C4-2B (cell line): Measurements from ENCODE around the gene HEATR5B.
"Not testable (repeated sequence)": the region's sequence is repeated elsewhere in the genome, so short reads cannot be mapped to it uniquely, and the experiment has no call there.

Experiments
- ZFX ChIP-seq: fragments of 450-650 bp; IDR thresholded peaks from 2 replicates; pipeline ENCODE4 v1.6.1; 2017
- TF ChIP-seq, protein P1 (sequence below): fragments of 450-650 bp; conservative IDR thresholded peaks from 2 replicates; pipeline ENCODE4 v1.5.1; 2017; ENCODE audit warnings: mild to moderate bottlenecking

DNA sequence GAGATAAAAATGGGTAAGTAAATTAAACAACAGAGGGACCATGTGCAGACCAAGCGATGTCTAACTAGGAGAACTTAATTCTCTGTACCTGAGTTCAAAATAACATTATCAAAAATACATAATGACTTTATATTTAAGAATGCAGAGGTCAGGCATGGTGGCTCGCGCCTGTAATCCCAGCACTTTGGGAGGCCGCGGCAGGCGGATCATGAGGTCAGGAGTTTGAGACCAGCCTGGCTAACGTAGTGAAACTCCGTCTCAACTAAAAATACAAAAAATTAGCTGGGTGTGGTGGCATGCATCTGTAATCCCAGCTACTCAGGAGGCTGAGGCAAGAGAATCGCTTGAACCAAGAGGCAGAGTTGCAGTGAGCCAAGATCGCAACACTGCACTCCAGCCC lies 138.9 kb downstream of the HEATR5B start:
- TF ChIP-seq, protein P1, sequence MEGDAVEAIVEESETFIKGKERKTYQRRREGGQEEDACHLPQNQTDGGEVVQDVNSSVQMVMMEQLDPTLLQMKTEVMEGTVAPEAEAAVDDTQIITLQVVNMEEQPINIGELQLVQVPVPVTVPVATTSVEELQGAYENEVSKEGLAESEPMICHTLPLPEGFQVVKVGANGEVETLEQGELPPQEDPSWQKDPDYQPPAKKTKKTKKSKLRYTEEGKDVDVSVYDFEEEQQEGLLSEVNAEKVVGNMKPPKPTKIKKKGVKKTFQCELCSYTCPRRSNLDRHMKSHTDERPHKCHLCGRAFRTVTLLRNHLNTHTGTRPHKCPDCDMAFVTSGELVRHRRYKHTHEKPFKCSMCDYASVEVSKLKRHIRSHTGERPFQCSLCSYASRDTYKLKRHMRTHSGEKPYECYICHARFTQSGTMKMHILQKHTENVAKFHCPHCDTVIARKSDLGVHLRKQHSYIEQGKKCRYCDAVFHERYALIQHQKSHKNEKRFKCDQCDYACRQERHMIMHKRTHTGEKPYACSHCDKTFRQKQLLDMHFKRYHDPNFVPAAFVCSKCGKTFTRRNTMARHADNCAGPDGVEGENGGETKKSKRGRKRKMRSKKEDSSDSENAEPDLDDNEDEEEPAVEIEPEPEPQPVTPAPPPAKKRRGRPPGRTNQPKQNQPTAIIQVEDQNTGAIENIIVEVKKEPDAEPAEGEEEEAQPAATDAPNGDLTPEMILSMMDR: not testable (repeated sequence)
- TF ChIP-seq ZFX: not testable (repeated sequence)
